Stimulated activated CD8-positive, alpha-beta memory T cell treated with anti-CD3 and anti-CD28 coated beads, Interleukin-15, amount 100 ng/mL, for 24 hours (primary cell): ENCODE measurements around the gene CLSTN3.
A peak's percentile ranks its signal among the peaks of the same experiment; 100 is the strongest.

Source experiments
- DNase-seq: peaks from one replicate; pipeline ENCODE4 v3.0.0-alpha.2; 2020; ENCODE audit warnings: low read depth

The CLSTN3 gene

DNA sequence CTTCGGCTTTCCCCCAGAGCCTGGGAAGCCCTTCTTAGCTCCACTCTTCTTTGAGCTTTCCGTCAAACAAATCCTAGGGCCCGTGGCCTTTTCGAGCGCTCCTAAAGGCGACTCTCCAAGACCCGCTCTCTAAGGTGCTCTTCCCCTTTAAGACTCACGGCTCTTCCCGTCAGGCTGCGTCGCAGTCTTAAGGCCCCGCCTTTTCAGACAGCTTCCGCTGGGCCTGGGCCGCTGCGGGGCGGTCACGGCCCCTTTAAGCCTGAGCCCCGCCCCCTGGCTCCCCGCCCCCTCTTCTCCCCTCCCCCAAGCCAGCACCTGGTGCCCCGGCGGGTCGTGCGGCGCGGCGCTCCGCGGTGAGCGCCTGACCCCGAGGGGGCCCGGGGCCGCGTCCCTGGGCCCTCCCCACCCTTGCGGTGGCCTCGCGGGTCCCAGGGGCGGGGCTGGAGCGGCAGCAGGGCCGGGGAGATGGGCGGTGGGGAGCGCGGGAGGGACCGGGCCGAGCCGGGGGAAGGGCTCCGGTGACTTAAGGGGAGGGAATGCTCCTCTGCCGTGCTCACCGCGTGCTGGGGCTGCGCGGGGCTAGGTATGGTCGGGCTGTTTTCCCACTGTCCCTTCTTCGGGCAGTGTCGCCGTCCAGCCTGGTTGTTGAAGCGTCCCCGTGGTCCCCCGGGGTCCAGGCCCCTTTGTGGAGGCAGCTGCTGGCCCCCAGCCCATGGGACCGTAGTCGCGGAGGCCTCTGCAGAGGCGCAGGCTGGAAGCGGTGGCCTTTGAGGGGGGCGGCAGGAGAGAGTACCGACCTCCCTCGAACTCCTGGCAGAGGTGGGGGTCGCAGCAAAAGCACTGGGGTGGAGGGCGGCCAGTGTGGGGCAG lies 59.5 kb downstream of the CLSTN3 start, which contains the start of gene PEX5:
TSS of gene PEX5 (plus strand) at position 289 of the 870 bp plus-strand sequence. CDS start 692 bp downstream, outside the sequence.
- peak; percentile 54 for DNase-seq

DNA sequence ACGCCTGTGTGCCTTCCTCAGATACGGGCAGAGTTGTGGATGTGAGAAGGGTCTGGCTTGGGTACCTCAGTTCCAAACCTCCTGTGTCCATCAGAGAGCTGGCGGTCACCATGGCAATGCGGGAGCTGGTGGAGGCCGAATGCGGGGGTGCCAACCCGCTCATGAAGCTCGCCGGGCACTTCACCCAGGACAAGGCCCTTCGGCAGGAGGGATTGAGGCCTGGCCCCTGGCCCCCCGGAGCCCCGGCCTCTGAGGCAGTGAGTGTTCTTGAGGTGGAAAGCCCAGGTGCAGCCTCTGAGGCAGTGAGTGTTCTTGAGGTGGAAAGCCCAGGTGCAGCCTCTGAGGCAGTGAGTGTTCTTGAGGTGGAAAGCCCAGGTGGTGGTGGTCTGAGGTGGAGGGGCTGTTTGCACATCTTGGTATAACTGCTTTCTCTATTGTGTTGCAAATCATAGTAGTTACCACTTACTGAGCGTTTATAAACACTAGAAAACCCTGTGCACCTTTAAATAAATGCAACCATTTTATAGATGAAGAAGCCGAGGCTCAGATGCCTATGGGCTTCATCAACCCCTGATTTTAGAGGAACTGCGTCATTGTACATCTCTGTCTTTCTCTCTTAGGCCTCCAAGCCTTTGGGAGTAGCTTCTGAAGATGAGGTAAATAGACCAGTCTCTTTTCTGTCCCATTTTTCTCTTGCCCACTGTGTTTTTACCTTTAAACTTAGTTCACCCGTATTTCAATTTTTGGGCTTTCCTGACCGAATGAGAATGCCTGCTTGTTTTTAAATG lies 60.3 kb downstream of the CLSTN3 start:
- DNase-seq = no peak

DNA sequence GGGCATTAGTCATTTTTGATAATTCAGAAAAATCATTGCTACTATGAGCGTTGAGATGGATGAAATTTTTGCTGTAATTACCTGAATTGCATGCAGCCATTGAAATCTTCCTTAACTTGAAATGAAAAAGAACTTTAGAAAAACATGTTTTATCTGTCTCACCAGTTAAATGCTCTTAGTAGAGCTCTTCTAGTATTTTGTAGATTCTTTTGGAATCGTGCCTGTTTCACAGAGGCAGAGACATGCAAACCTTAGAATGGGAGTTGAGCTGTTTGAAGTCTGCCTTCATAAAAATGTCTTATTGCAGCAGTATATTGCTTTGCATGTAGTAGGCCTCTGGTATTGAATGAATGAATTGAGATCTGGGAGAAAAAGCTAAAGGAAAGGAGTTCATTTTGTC lies 63.5 kb downstream of the CLSTN3 start:
- no peak for DNase-seq

DNA sequence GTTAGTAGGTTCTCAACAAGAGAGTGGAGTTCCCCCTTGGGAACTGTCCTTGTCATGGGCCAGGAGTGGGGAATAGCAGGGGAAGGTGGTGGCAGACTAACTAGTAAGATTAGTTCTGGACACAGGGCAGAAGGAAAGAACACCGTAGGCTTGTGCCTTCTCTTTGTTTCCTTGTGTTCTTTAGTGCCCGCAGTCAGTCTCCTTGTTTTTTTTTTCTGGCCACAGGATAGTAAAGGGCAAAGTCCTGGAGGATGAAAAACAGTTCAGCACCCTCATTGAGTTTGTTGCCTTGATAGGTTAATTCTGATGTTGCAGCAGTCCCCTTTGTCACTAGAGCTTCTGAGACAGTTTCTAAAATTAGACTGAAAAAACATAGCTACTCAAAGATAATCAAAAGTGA lies 67.7 kb downstream of the CLSTN3 start:
- DNase-seq = no peak

DNA sequence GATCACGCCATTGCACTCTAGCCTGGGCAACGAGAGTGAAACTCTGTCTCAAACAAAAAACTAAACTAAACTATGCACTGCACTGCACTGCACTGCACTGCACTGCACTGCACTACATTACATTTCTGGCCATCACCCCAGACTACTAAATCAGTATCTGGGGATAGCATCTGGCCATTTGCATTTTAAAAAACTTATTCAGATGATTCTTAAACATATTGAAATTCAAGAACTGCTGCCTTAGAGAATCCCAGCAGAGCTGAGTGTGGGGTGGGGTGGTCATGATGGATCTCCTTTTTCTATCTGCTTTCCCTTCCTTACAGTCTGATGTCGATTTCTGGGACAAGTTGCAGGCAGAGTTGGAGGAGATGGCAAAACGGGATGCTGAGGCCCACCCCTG lies 72.9 kb downstream of the CLSTN3 start:
- DNase-seq = no peak

DNA sequence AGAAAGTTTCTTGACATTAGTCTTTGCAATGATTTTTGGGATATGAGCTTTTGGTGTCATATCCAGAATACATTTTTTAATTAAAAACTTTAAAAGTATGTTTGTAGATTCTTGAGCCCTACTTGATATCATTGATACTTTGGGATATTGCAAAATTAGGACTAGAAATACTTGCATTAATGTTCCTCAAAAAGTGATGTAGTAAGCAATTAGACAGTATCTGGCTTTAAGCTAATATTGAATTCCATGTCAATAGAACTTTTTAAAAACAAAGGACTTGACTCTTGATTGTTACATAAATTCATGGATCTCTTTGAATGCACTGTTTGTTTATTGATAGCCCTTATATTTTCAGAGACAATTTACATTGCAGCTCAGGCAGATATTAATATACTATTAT lies 74.9 kb downstream of the CLSTN3 start:
- DNase-seq = no peak

DNA sequence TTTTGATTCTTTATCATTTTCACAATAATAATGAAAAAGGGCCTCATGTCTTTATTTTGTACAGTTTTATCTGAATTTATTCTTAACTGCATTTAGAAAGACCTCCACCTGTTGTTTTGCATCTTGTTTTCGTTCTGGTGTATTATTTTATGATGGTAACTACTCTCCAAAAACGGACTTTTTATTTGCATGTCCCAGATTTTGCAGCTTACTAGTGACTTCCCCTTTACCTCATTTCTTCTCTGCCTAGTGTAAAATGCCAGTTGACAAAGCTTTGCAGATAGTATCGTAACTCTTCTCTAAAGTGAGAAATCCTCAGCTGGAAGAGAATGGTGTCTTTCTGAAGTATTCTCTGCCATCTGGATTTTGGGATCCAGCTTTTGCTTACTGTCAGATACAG lies 76.5 kb downstream of the CLSTN3 start:
- DNase-seq = no peak

DNA sequence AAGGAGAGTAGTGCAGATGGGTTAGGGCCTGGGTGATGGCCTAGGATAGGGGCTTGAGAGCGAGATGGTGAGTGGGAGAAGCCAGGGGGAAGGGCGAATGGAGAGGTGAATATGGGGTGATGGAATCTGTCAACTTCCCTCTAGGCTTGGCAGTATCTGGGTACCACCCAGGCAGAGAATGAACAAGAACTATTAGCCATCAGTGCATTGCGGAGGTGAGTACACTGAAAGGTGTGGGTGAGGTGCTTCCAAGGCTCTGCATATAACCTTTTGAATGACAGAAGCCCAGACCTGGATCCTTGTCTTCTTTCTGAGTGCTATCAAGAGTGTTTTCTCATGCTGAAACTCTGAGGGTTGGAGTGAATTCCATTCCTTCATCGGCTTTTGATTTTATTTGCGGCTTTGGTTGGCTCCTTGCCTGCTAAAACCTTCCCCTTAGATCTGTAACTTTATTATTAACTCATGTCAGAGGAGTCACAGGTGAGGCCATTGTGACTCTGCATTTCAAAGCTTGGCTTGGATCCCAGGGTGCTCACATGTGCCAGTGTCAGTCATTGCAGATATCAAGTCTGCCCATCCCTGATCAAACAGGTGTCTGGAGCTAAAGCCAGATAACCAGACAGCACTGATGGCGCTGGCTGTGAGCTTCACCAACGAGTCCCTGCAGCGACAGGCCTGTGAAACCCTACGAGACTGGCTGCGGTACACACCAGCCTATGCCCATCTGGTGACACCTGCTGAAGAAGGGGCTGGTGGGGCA lies 77.9 kb downstream of the CLSTN3 start:
- no peak for DNase-seq
